Neural cell (in vitro differentiated cells): ENCODE data around the gene KCNJ16. TPM values are rescaled to one million over a fixed set of nuclear protein-coding genes. Genes with fewer than 3 reads are reported as not detected.

Experiments used
- H2AFZ ChIP-seq: fragments of 200-600, 300-800 bp; sonication (generic), shearing (Covaris generic); 2 replicates; pipeline ENCODE4 v1.6.0; 2014; ENCODE audit warnings: low read depth, mild to moderate bottlenecking, antibody characterized with exemption, low read length, moderate library complexity
- H3F3A ChIP-seq: fragments of 200-600 bp; shearing (Covaris generic); 2 replicates; pipeline ENCODE4 v1.6.1; 2016; ENCODE audit warnings: mild to moderate bottlenecking, moderate library complexity, mixed read lengths, antibody characterized with exemption, low read length; ENCODE audit not compliant: insufficient read depth, poor library complexity, severe bottlenecking
- H3K27ac ChIP-seq: fragments of 200-600, 300-800 bp; sonication (generic), shearing (Covaris generic); 2 replicates; pipeline ENCODE4 v1.5.1; 2014; ENCODE audit warnings: mild to moderate bottlenecking, low read length, moderate library complexity
- H3K27me3 ChIP-seq: fragments of 300-800, 200-600 bp; sonication (generic), shearing (Covaris generic); 2 replicates; pipeline ENCODE4 v1.6.0; 2014; ENCODE audit warnings: mild to moderate bottlenecking, low read depth, low read length, moderate library complexity; ENCODE audit not compliant: insufficient read depth
- H3K36me3 ChIP-seq: fragments of 300-800, 200-600 bp; sonication (generic), shearing (Covaris generic); 2 replicates; pipeline ENCODE4 v1.5.1; 2014; ENCODE audit warnings: mild to moderate bottlenecking, antibody characterized with exemption, low read length, moderate library complexity; ENCODE audit not compliant: insufficient read depth
- H3K4me2 ChIP-seq: fragments of 300-800, 200-600 bp; sonication (generic), shearing (Covaris generic); 2 replicates; pipeline ENCODE4 v1.6.0; 2014; ENCODE audit warnings: mild to moderate bottlenecking, low read length
- H3K4me3 ChIP-seq: fragments of 300-800, 200-600 bp; sonication (generic), shearing (Covaris generic); 2 replicates; pipeline ENCODE4 v1.5.1; 2014; ENCODE audit warnings: mild to moderate bottlenecking, low read length, moderate library complexity
- H3K79me2 ChIP-seq: fragments of 200-600 bp; shearing (Covaris generic); replicated peaks from 2 replicates; pipeline ENCODE4 v1.6.0; 2014; ENCODE audit warnings: mild to moderate bottlenecking, low read length, moderate library complexity; ENCODE audit not compliant: insufficient read depth
- H3K9ac ChIP-seq: fragments of 300-800, 200-600 bp; sonication (generic), shearing (Covaris generic); 2 replicates; pipeline ENCODE4 v1.6.1; 2016; ENCODE audit warnings: mild to moderate bottlenecking, low read length, mixed read lengths
- H3K9me2 ChIP-seq: fragments of 200-600 bp; shearing (Covaris generic); 2 replicates; pipeline ENCODE4 v1.6.1; 2016; ENCODE audit warnings: mild to moderate bottlenecking, low read length, mixed read lengths; ENCODE audit not compliant: insufficient read depth
- H3K9me3 ChIP-seq: fragments of 200-600, 300-800 bp; sonication (generic), shearing (Covaris generic); 2 replicates; pipeline ENCODE4 v1.6.1; 2016; ENCODE audit warnings: mild to moderate bottlenecking, mixed run types, low read length, moderate library complexity, mixed read lengths
- H4K20me1 ChIP-seq: fragments of 200-600 bp; shearing (Covaris generic); 2 replicates; pipeline ENCODE4 v1.6.1; 2016; ENCODE audit warnings: mild to moderate bottlenecking, mixed run types; ENCODE audit not compliant: insufficient read depth
- CTCF ChIP-seq: fragments of 450-650 bp; IDR thresholded peaks from 2 replicates; pipeline ENCODE4 v1.5.1; 2014; ENCODE audit warnings: antibody characterized with exemption, mild to moderate bottlenecking, moderate library complexity; ENCODE audit not compliant: poor library complexity, severe bottlenecking
- EZH2 ChIP-seq: fragments of 200-600, 300-800 bp; shearing (Covaris generic), sonication (generic); IDR thresholded peaks from 2 replicates; pipeline ENCODE4 v1.6.1; 2014; ENCODE audit warnings: antibody characterized with exemption, low read length, borderline replicate concordance, mild to moderate bottlenecking; ENCODE audit not compliant: insufficient read depth, poor library complexity, severe bottlenecking
- MXI1 ChIP-seq: fragments of 450-650 bp; conservative IDR thresholded peaks from 2 replicates; pipeline ENCODE4 v1.6.1; 2014; ENCODE audit warnings: antibody characterized with exemption, mild to moderate bottlenecking; ENCODE audit not compliant: poor library complexity, severe bottlenecking
- POLR2AphosphoS5 ChIP-seq: IDR thresholded peaks from 2 replicates; pipeline ENCODE4 v1.6.1; 2012
- RAD21 ChIP-seq: fragments of 450-650 bp; conservative IDR thresholded peaks from 2 replicates; pipeline ENCODE4 v1.6.1; 2014; ENCODE audit warnings: antibody characterized with exemption, mild to moderate bottlenecking, moderate library complexity
- REST ChIP-seq: IDR thresholded peaks from 2 replicates; pipeline ENCODE4 v1.6.1; 2012; ENCODE audit warnings: borderline replicate concordance
- SMC3 ChIP-seq: fragments of 450-650 bp; conservative IDR thresholded peaks from 2 replicates; pipeline ENCODE4 v1.6.1; 2014; ENCODE audit warnings: antibody characterized with exemption, mild to moderate bottlenecking, moderate library complexity; ENCODE audit not compliant: poor library complexity
- TAF1 ChIP-seq: IDR thresholded peaks from 2 replicates; pipeline ENCODE4 v1.6.1; 2012; ENCODE audit warnings: low read depth
- polyA plus RNA-seq: library from polyadenylated mRNA; depleted of rRNA; stranded (reverse); fragments of >200 nt; gene quantifications from 2 replicates; pipeline ENCODE4 v1.2.3, GENCODE V29; 2014

Gene KCNJ16
- polyA plus RNA-seq, 1 donor from 2014 or later, result 1.7 TPM

GRCh38 chr17:70050931-70051330, 24.1 kb upstream of the KCNJ16 start:
- Histone ChIP-seq H3K4me3 (no peak overlapping the region), H3K9me2 (no peaks in the 10 kb centered on the region), H3K4me2 (no peak overlapping the region), H2AFZ (no peak overlapping the region), H3K27me3 (no peaks in the 10 kb centered on the region), H3F3A (no peaks in the 10 kb centered on the region), H3K9ac (no peak overlapping the region), H4K20me1 (no peaks in the 10 kb centered on the region), H3K27ac (no peak overlapping the region), H3K9me3 (no peaks in the 10 kb centered on the region), H3K79me2 (no peaks in the 10 kb centered on the region), H3K36me3 (no peaks in the 10 kb centered on the region)
- TF ChIP-seq REST, result no peak
- TF ChIP-seq RAD21, result no peak

- Histone ChIP-seq H4K20me1 (no peaks in the 10 kb centered on the region), H3K79me2 (no peaks in the 10 kb centered on the region), H3K4me3 (no peak overlapping the region), H3K27ac (no peak overlapping the region), H3K9ac (no peak overlapping the region), H3K9me3 (no peaks in the 10 kb centered on the region), H3K4me2 (no peak overlapping the region), H3K27me3 (no peaks in the 10 kb centered on the region), H3K9me2 (no peaks in the 10 kb centered on the region), H3F3A (no peaks in the 10 kb centered on the region), H2AFZ (no peak overlapping the region), H3K36me3 (no peaks in the 10 kb centered on the region)
- TF ChIP-seq REST, result no peak
- no peak for TF ChIP-seq RAD21
- no peak for TF ChIP-seq CTCF
- no peak for TF ChIP-seq TAF1
- TF ChIP-seq MXI1, result no peak
- no peak for TF ChIP-seq POLR2AphosphoS5
- no peak for TF ChIP-seq SMC3
- TF ChIP-seq EZH2, result no peak
Measured at GRCh38 chr17:70053241-70054234, 21.5 kb upstream of the KCNJ16 start.
